HG02884 (cell line): Measurements from ENCODE around the gene TOLLIP.
"Not testable (repeated sequence)": the region's sequence is repeated elsewhere in the genome, so short reads cannot be mapped to it uniquely, and the experiment has no call there.

ENCODE experiments used
- ATAC-seq: cut with Tn5 transposase; IDR thresholded peaks from one replicate; pipeline ENCODE4 v1.9.1; 2021; ENCODE audit warnings: mild to moderate bottlenecking, moderate library complexity; ENCODE audit not compliant: unreplicated experiment

TOLLIP gene

GRCh38 chr11:1309498-1310317, at the start of gene TOLLIP:
TOLLIP (minus strand) TSS chr11:1309632; CDS start chr11:1309498, 134 bp downstream.
- ATAC-seq: peak; percentile 78

- ATAC-seq: not testable (repeated sequence)
Measured at GRCh38 chr11:1358931-1359330, 49.5 kb upstream of the TOLLIP start.

- ATAC-seq: no peak
Measured at GRCh38 chr11:1358286-1358685, 48.9 kb upstream of the TOLLIP start.

DNA sequence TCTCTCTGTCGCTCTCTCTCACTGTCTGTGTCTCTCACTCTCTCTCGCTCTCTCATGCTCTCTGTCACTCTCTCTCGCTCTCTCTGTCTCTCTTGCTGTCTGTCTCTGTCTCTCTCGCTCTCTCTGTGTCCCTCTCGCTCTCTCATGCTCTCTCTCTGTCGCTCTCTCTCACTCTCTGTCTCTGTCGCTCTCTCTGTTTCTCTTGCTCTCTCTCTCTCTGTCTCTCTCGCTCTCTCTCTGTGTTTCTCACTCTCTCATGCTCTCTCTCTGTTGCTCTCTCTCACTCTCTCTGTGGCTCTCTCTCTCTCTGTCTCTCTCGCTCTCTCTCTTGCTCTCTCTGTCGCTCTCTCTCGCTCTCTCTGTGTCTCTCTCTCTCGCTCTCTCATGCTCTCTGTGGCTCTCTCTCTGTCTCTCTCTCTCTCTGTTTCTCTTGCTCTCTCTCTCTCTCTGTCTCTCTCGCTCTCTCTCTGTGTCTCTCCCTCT, 47.1 kb upstream of the TOLLIP start:
- no peak for ATAC-seq

GRCh38 chr11:1356007-1356435, 46.6 kb upstream of the TOLLIP start:
- ATAC-seq: no peak

DNA sequence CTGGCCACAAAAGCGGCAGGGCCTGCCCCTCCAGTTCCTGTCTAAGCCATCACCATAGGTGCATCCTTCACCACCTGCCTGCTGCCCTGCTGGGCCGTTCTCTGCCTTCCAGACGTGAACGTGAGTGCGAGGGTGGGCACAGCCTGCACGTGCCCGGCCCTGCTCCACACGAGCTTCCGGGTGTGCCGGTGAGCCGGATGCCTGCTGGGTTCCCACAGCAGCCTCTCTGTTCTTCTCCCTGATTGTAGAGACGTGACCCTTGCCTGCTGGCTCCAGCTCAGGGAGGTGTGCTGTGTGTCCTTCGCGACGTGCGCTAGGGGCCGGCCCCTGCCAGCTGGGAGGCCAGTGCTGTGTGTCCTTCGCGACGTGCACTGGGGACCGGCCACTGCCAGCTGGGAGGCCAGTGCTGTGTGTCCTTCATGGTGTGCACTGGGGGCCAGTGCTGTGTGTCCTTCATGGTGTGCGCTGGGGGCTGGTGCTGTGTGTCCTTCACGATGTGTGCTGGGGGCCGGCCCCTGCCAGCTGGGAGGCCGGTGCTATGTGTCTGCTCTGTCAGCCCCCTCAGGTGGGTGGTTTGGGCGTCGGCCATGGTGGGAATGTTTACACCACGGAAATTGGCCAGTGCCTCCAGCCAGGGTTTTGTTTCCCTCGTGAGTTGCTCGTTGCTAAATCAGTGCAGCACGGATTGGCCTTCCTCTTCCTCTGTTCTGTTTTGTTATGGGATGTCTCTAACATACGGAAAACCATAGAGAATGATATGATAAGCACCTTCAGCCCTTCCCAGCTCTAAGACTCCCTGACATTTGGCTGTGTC, 44.9 kb upstream of the TOLLIP start:
- ATAC-seq: no peak

DNA sequence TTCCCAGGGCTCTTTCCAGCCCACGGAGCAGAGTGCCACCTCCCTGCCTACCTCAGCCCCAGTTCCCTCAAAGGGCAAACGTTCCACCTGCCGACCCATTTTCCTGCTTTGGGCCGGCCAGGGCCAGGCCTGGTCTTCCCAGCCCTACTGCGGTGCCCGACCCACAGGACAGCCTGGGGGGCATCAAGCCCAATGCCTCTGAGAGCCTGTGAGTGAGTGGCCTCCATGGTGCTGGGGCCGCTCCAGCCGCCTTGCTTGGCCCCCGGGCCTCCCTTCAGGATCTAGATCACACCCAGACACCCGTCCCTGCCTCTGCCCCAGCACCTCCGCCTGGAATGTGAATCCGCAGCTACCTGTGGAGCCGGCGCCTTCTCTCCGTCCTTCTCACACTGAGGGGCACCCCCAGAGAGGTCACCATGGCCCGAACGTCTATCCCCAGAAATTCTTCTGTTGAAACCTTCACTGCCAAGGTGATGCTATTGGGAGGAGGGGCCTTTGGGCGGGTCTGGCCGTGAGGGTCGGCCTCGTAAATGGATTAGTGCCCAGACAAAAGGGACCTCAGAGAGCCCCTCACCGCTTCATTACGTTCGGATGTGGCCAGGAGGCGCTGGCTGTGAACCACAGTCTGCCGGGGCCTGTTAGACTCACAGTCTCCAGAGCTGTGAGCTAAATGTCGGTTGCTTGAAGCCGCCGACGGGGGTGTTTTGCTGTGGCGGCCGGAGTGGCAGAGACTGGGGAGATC, 44.1 kb upstream of the TOLLIP start:
- ATAC-seq: no peak

GRCh38 chr11:1352696-1353382, 43.4 kb upstream of the TOLLIP start:
- ATAC-seq: no peak

DNA sequence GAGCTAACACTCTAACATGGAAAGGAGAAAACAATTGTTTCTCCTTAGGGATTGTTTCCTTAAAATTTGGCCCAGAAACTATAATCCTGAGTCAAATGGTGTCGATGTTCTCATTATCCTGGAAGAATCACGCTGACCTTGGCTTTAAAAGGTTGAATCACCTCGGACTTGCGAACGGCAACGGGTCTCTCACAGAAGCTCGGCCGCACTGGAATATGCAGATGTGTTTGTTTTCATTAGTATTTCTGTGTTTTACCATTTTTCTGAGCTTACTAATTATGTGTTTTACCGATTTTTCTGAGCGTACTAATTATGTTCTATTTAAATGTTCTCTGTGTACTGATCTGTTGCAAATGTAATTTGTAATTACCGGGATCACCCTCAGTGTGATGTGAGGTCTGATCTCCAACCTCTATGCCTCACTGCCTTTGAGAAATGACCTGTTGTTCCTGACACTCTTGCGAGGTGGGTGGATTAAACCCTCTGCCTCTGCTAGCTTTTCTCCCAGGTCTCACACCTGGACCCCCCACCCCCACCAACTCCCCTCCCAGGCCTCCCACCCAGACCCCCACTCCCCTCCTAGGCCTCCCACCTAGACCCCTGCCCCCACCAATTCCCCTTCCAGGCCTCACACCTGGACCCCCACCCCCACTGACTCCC, 42.0 kb upstream of the TOLLIP start:
- ATAC-seq: no peak

GRCh38 chr11:1350086-1350725, 40.8 kb upstream of the TOLLIP start:
- ATAC-seq: no peak

GRCh38 chr11:1349327-1350041, 40.1 kb upstream of the TOLLIP start:
- ATAC-seq: no peak

DNA sequence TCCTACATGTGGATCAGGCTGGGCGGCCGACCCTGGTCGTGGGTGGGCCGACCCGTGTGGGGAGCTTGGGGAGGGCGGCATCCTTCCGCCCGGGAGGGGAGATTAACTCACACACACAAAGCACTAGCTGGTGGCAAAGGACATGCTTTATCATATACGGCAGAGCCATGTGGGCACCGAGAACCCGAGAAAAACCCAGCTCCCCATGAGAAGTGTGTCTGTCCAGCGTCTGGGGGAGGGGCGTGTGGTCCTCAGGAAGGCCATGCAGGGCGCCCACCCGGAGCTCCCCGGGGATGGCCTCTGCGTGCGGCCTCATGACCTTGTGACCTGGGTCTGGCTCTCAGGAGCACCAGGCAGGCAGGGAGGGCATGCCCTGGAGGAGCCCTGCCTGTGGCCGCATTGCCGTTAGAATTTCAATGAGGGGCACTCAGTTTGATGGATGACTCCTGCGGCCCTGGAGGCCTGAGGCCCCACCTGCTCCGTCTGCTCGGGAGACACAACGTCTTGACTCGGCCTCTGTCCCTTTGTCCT, 39.4 kb upstream of the TOLLIP start:
- ATAC-seq: no peak

DNA sequence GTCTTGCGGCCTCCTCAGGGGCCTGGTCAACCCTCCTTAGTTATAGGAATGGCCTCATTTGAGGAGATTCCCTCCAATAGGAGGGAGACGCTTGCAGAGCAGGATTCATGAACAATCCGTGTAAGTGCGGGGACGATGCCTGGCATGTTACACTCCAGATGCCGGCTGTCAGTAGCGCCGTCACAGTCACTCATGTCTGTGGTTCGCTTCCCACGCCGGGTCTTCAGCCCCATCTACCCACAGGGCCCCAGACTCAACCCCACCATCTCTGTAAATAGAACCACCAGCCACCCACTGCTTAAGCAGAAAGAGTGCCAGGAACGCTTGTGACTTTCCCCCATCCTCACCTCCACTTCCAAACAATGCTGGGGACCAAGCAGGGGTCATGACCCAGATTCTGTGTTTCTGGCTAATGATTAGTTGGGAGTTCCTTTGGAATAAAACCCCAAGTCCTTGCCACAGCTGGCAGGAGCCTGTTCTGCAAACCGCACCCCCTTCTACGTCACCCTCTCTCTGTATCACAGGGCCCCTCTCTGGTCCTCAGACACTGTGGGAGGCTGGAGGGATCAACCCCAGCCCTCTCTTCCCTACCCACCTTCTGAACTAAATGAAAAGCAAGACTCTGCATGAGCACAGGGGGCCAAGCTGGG, 38.8 kb upstream of the TOLLIP start:
- no peak for ATAC-seq

GRCh38 chr11:1347411-1347999, 38.1 kb upstream of the TOLLIP start:
- ATAC-seq: not testable (repeated sequence)

DNA sequence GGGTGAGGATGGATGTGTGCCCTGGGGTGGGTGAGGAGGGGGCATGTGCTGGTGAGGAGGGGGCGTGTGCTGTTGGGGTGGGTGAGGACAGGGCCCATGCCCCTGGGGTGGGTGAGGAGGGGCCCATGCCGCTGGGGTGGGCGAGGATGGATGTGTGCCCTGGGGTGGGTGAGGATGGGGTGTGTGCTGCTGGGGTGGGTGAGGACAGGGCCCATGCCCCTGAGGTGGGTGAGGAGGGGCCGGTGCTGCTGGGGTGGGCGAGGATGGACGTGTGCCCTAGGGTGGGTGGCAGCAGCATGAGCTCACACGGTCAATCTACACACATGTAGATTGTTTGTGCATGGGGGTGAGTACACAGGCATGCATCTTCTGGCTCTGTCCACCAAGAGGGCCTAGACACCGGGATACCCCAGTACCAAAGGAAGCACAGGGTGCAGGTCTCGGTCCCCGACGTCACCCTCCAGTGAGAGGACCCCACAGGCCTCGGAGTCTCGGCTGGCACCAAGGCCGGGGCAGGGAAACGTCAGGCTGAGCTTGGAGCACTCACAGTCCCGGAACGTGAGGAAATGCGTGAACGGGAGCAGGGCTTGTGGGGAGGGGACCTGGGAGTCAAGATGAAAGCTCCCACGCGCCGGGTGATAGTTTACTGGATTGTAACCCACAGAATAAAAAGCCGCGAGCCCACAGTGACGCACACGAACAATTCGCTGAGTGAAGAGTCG, 37.4 kb upstream of the TOLLIP start:
- ATAC-seq: no peak

- no peak for ATAC-seq
Measured at GRCh38 chr11:1345737-1346513, 36.5 kb upstream of the TOLLIP start.
